Stimulated activated CD8-positive, alpha-beta memory T cell treated with anti-CD3 and anti-CD28 coated beads, Interleukin-15, amount 100 ng/mL, for 1 hour (primary cell): ENCODE results near the gene CFAP58.
"Not testable (repeated sequence)": the region's sequence is repeated elsewhere in the genome, so short reads cannot be mapped to it uniquely, and the experiment has no call there.

Experiments
- DNase-seq: peaks from one replicate; pipeline ENCODE4 v3.0.0-alpha.2; 2020; ENCODE audit warnings: low read depth

The CFAP58 gene

GRCh38 chr10:104434601-104435000 lies 81.0 kb downstream of the CFAP58 start:
- no peak for DNase-seq

- no peak for DNase-seq
These were observed 82.2 kb downstream of the CFAP58 start for GRCh38 chr10:104435822-104436221.

GRCh38 chr10:104437226-104437625 lies 83.6 kb downstream of the CFAP58 start:
- no peak for DNase-seq

- no peak for DNase-seq
These were observed 86.6 kb downstream of the CFAP58 start for GRCh38 chr10:104440221-104440620.

GRCh38 chr10:104441329-104442000 lies 87.8 kb downstream of the CFAP58 start:
- no peak for DNase-seq

- no peak for DNase-seq
These were observed 91.7 kb downstream of the CFAP58 start for GRCh38 chr10:104445359-104445758.

DNA sequence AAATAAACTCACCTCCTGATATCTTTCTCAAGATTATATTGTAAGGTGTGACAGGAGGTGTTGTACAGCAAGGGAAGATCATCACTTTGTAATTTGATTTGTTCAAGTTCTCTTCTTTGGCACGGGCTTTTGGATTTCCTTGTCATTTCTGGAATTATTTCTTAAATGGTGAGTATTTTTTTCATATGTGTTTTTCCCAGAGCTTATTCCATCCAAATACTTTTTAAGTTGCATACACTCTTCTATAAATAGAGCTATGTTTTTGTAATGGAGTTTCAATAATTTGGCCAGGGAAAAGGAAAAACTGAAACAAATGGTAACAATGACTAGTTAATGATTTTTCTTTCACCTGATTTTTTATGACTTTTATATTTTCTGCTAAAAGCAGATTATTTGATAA lies 92.5 kb downstream of the CFAP58 start:
- no peak for DNase-seq

DNA sequence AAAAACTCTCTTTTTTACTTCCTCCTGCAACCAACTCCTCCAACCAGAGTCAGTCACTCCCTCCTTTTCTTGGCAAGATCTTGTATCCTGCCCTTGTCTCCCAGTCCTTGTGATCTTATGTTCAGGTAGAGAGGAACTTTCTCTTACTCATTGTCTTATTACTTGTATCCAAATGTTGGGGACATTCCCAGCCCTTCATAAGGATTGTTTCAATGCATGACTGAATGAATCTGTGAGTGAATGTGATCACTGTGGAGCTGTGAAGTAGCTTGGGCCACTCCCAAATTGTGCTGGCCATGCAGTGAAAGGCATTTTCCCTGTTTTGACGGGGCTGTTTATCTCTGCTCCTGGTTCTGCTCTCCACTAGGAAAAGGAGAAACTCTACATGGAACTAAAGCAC lies 93.7 kb downstream of the CFAP58 start:
- no peak for DNase-seq

DNA sequence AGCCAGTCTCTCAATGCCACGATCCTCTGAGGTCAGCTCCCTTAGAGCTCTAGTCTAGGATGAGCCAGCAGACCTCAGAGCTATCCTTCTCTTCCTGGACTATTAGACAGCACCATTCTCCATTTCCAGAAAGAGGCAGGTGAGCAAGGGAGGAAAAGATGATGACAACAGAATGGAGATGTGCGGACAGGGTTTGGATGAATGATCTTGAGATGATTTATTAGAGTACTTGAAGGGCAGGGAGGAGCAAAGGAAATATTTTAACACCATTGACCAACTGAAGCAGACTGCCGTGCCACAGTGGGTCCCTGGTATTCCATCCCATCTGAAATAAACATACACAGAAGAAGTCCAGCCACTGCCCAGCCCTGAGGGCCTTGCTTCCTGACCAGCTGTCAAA lies 94.3 kb downstream of the CFAP58 start:
- DNase-seq: no peak

- no peak for DNase-seq
These were observed 95.8 kb downstream of the CFAP58 start for GRCh38 chr10:104449391-104449790.

- DNase-seq: no peak
These were observed 96.9 kb downstream of the CFAP58 start for GRCh38 chr10:104450490-104450889.

GRCh38 chr10:104450954-104451353 lies 97.3 kb downstream of the CFAP58 start:
- no peak for DNase-seq

DNA sequence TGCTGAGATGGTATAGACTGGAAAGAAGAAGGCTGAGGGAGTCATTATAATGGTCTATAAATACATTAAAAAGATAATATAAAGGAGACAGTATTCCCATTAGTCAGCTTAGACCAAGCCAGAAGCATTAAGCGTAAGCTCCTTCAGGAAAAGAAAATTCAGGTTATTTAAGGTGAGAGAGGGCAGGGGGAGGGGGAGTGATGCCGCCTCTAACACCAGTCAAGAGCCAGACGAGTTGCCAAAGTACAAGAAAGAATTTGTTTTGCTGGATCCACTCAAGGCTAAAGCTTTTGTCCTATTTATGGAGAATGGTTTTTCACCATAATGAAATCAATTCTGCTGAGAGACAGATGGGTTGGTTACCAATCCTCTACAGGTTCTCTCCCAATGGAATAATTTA lies 99.3 kb downstream of the CFAP58 start:
- DNase-seq: no peak

DNA sequence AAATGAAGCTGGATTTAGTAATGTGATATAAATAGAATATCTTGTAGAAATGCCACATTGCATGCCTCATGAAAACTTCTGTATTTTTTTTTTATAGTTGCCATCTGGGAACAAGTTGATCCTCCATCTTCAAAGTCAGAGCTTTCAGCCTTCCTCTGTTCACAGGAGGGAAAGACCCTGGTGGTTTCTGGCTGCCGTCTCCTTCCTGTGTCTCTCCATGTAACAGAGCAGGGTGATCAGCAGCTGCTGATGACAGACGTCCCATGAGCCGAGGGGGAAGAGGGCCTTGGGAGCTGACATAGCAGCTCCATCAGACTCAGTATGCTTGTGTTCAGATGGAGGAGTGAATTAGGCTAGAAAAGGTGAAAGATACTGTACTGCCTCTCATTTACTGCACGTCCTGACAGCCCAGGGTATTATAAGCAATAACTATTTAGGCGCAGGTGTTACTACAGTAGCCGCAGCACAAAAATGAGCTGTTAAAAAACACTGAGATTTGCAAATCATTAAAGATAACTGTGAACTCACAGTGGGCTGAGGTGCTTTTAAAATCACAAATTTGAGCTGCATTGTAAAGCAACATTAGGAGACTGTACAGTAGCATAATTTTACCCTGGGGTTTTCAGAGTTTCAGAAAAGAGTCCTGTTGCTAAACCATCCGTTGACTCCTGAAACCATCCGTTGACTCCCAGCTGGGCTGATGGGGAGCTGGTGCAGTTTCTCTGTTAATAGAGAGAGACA lies 103.3 kb downstream of the CFAP58 start:
- no peak for DNase-seq

DNA sequence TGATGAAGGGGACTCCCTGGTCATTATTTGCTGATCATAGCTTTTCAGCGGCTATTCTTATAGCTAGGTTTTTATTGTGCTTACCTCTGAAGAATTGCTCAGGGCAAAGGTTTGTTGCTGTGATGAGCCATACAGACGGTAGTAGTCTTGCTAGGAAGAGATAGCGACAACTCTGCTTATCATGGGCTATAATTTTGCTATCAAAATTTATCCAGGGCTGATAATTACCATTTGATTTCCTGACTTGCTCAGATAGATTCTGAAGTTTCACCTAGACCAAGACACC lies 103.9 kb downstream of the CFAP58 start:
- DNase-seq: no peak

DNA sequence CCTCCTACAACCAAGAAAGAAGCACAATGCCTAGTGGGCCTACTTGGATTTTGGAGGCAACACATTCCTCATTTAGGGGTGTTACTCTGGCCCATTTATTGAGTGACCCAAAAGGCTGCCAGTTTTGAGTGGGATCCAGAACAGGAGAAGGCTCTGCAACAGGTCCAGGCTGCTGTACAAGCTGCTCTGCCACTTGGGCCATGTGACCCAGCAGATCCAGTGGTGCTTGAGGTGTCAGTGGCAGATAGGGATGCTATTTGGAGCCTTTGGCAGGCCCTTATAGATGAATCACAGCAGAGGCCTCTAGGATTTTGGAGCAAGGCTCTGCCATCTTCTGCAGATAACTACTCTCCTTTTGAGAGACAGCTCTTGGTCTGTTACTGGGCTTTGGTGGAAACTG lies 111.9 kb downstream of the CFAP58 start:
- DNase-seq: not testable (repeated sequence)

- DNase-seq: not testable (repeated sequence)
These were observed 115.2 kb downstream of the CFAP58 start for GRCh38 chr10:104468818-104469217.

GRCh38 chr10:104472505-104472904 lies 118.9 kb downstream of the CFAP58 start:
- no peak for DNase-seq

DNA sequence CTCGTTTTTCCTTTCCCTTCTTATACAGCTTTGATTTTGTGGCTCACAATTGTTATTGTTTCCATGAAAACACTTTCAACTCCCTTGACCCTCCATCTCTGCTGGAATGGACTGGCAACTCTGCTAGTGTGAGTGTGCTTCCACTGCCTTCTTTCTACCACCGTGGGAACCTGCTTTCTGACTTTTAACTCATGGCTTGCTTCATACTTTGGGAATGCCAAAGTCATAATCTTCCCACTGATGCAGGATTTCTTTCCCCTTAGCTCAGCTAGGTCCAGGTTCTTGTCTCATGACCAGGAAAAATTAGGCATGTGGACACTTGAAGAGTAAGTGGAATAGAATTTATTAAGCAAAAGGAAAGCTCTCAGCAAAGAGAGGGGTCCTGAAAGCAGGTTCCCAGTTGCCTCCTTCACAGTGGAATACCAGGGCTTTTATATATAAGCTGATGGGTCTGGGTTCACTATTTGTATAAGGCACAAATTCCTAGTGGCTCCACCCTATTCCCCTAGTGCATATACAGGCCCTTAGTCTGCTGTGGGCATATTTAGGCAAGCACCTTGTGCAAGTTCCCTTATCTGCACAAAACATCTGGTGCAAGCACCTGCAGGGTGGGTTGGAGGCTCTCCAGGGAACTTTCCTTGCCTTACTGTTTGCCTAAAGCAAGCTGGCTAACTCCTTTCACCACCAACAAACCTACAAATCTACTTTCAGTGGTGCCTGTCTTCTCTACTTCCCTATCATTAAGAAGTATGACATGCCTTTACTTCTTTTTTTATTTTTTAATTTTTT lies 119.5 kb downstream of the CFAP58 start:
- no peak for DNase-seq

DNA sequence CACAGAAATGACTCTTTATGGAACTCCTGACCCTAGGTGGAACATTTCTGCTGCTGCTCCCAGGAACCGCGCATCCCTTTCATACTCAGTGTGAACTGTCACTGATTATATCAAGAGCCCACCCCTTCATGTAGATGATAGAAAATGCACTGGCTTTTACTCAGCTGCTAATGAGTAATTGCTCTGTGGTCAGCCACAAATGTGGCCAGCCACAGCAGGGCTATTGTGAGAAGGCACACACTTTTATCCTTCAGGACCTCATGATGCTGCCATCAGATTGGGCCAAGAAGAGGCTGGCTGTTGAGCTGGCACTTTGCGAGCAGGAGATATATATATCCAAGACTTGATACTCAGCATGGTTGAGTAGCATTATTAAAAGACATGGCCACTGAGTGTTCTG lies 124.7 kb downstream of the CFAP58 start:
- DNase-seq: no peak

DNA sequence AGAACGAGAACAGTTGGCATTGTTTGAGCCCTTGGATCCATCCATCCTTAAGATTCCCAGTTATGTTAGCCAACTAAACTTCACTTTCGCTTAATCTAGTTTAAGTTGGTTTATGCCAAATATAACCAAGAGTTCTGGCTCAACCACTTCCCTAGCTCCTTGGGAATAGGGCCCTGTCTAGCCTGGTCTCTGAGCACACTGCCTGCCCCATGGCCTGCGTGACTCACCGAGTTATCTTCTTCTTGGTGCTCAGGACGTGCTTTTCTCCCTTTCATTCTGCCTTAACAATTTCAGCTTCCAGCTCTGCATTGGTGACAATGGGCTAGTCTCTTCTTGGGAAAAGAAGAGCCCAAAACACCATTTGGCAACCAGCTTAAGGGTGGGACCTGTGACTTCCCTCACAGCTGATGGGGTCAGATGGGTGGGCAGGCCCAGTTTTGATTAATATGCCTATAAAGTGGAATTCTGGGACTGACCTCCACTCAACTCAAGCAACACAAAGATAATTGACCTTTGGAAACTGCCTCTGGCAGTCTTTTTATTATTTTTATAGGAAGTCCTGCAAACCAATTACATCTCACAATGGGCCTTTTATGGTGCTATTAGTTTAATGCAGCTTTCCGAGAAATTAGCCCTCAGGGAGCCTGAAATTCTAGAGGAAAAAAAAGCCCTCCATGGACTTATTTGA lies 126.4 kb downstream of the CFAP58 start:
- DNase-seq: no peak

DNA sequence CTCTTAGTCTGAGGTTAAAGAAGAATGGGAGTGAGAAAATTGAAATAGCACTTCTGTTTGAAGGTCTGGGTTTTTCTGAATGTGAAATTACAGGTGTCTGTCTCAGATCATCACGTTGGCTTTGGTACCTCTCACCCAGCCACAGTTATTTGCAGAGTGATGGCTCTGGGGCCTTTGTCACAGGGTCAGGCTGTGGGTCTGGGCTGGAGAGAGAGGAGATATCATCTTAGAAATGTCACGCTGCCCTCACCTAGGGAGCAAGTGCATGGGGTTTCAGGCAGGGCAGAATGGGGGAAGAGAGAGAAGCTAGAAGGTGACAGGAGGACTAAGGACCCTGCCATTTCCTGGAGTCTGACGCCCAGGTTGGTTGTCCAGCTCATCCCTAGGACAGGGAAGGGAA lies 127.2 kb downstream of the CFAP58 start:
- no peak for DNase-seq

DNA sequence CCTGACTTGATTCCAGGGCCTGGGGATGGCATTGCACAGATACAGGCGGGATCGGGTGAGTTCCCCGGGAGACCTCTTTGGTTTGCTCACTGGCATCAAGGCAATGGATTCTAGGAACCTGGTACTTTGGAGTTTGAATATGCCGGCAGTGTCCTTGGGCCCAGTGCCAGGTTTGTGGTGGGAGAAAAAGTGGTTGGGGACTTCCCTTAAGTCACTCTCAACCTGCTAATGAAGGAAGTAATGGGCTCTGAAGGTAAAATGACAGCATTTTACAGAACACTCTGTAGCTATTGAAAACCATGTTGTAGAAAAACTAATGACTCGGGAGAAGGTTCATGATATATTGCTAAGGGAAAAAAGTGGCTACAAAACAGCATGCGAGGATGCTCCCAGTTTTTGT lies 129.9 kb downstream of the CFAP58 start:
- no peak for DNase-seq
